Left lung (tissue), 10 donors: ENCODE results near the gene C17orf67. TPM values are rescaled to one million over a fixed set of nuclear protein-coding genes. Genes with fewer than 3 reads are reported as not detected.

Source experiments
- ATAC-seq: fragments of 200-7000 bp; cut with Tn5 transposase; one replicate; pipeline ENCODE4 v1.9.1; 2020; ENCODE audit warnings: moderate library complexity
- DNase-seq, 4 donors: peaks; one replicate each; pipeline ENCODE4 v3.0.0-alpha.2; 2013 to 2020
- H3K27ac ChIP-seq, 2 donors: fragments of 200-600 bp; sonication (generic) in 1 of 2; one replicate each; pipeline versions ENCODE4 v1.5.0 to v1.8.0; 2020 to 2021
- H3K27me3 ChIP-seq, 2 donors: fragments of 200-600 bp; sonication (generic) in 1 of 2; one replicate each; pipeline versions ENCODE4 v1.5.0 to v1.8.0; 2020 to 2021
- H3K36me3 ChIP-seq, 2 donors: fragments of 200-600 bp; sonication (generic) in 1 of 2; one replicate each; pipeline versions ENCODE4 v1.5.0 to v1.8.0; 2020 to 2021
- H3K4me1 ChIP-seq, 2 donors: fragments of 200-600 bp; one replicate each; pipeline ENCODE4 v1.8.0; 2021
- H3K4me3 ChIP-seq, 2 donors: fragments of 200-600 bp; sonication (generic) in 1 of 2; one replicate each; pipeline versions ENCODE4 v1.5.0 to v1.8.0; 2020 to 2021; ENCODE audit warnings: mild to moderate bottlenecking in 1 of 2
- H3K9me3 ChIP-seq, 2 donors: fragments of 200-600 bp; sonication (generic) in 1 of 2; one replicate each; pipeline versions ENCODE4 v1.5.0 to v1.8.0; 2020 to 2021
- CTCF ChIP-seq, 2 donors: fragments of 200-600 bp; sonication (generic) in 1 of 2; IDR thresholded peaks; one replicate each; pipeline versions ENCODE4 v1.5.0 to v1.8.0; 2021; ENCODE audit warnings: antibody characterized with exemption in 2 of 2
- intact Hi-C, 2 donors: fragments of 100-400 bp; cut with DNase I; formaldehyde crosslinking; loops; one replicate each; pipeline versions ENCODE4 v1.11.2 to v1.14.2; 2022
- polyA plus RNA-seq, 6 donors: library from polyadenylated mRNA; unstranded; fragments of 120-200 nt; gene quantifications; one replicate each; pipeline ENCODE4 v1.2.1, GENCODE V29; 2013; ENCODE audit not compliant: insufficient read length in 6 of 6
- total RNA-seq, 2 donors: library from RNA; stranded (reverse); fragmentation: NEBNext Ultra II Directional; extraction: Animal tissue kit (Norgen Biotek cat#: 25700); gene quantifications; one replicate each; pipeline ENCODE4 v1.2.1, GENCODE V29; 2021
- donor health status: DM: no; HTN: yes; CAD: no.
- donor health status: DM: no; HTN: no; CAD: no.

C17orf67 gene
- total and polyA plus RNA-seq, 8 donors = 1.6 to 5.0 (median 3.5) TPM

DNA sequence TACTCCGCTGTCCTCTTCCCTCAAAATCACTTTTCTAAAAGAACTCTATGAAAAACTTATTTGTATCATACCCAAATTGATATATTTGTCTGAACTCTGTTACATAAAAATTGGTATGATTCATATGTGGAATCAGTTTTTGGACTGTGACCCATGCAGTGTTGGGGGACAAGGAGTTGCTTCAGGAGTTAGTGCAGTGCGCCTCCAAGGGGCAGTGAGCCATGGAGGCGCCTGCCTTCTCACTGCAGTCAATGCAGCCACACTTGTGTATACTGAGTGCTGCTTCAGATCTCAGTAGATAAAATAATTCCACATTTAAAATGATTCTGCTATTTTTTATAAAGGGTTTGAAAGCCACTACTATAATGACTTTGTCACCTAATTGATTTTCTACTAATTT, 32.8 kb upstream of the C17orf67 start:
- no peaks in the 10 kb centered on the region for H3K4me1 ChIP-seq
- intact Hi-C loops = no loop called here
- no peak for DNase-seq
- H3K9me3 ChIP-seq = no peaks in the 10 kb centered on the region
- H3K27ac ChIP-seq = no peak overlapping the region
- no peak overlapping the region for H3K4me3 ChIP-seq
- no peaks in the 10 kb centered on the region for H3K27me3 ChIP-seq
- ATAC-seq = no peak
- TF ChIP-seq CTCF (IDR thresholded peaks at IDR 0.05) = no peak
- peaks cover 0 to 6% of the 10 kb centered on the region in 2 donors for H3K36me3 ChIP-seq

- Histone ChIP-seq H3K36me3 (peaks cover 0 to 6% of the 10 kb centered on the region in 2 donors), H3K27me3 (no peaks in the 10 kb centered on the region), H3K9me3 (no peaks in the 10 kb centered on the region), H3K4me1 (no peaks in the 10 kb centered on the region), H3K4me3 (no peak overlapping the region), H3K27ac (no peak overlapping the region)
- ATAC-seq (no peak), DNase-seq (no peak)
- no peak for TF ChIP-seq CTCF (IDR thresholded peaks at IDR 0.05)
- intact Hi-C loops = no loop called here
Observed at GRCh38 chr17:56866076-56866475, 32.4 kb upstream of the C17orf67 start.

- H3K27ac ChIP-seq = no peak overlapping the region
- peaks cover 0 to 18% of the 10 kb centered on the region in 2 donors for H3K36me3 ChIP-seq
- no peaks in the 10 kb centered on the region for H3K27me3 ChIP-seq
- no peaks in the 10 kb centered on the region for H3K9me3 ChIP-seq
- H3K4me3 ChIP-seq = no peak overlapping the region
- no peak for ATAC-seq
- no peaks in the 10 kb centered on the region for H3K4me1 ChIP-seq
- intact Hi-C loops = no loop called here
- TF ChIP-seq CTCF (IDR thresholded peaks at IDR 0.05) = no peak
- DNase-seq = no peak
Observed at GRCh38 chr17:56863974-56864373, 30.3 kb upstream of the C17orf67 start.

DNA sequence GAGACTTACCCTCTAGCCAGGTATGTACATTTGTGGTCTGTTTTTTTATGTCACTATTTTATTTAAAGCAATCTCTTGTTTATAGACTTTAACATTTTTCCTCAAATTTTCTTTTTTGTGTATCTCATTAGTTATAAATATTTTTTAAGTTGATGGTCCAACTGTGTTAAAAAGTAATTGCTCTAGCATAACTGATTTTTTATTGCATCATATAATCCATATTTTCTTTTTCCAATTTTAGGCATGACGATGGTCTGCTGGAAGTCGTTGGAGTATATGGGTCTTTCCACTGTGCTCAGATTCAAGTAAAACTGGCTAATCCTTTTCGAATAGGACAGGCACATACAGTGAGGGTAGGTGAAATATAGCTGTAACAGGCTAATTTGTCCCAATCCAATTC, 28.2 kb upstream of the C17orf67 start:
- TF ChIP-seq CTCF (IDR thresholded peaks at IDR 0.05) = no peak
- ATAC-seq = no peak

GRCh38 chr17:56851008-56851407, 17.3 kb upstream of the C17orf67 start:
- ATAC-seq = no peak

More for the DNA sequence above, 28.2 kb upstream of the C17orf67 start:
- no peaks in the 10 kb centered on the region for H3K9me3 ChIP-seq
- H3K27me3 ChIP-seq = no peaks in the 10 kb centered on the region
- no peak for DNase-seq
- peaks cover 0 to 28% of the 10 kb centered on the region in 2 donors for H3K36me3 ChIP-seq
- H3K27ac ChIP-seq = no peak overlapping the region
- H3K4me3 ChIP-seq = no peak overlapping the region
- no peaks in the 10 kb centered on the region for H3K4me1 ChIP-seq
- intact Hi-C loops = no loop called here

More at GRCh38 chr17:56851008-56851407, 17.3 kb upstream of the C17orf67 start:
- DNase-seq = no peak
- no peaks in the 10 kb centered on the region for H3K4me1 ChIP-seq
- peak overlapping the region in 1 of 2 donors; percentile 13 for H3K27ac ChIP-seq
- no peak for TF ChIP-seq CTCF (IDR thresholded peaks at IDR 0.05)
- no peaks in the 10 kb centered on the region for H3K9me3 ChIP-seq
- H3K36me3 ChIP-seq = peaks cover 0 to 8% of the 10 kb centered on the region in 2 donors
- no peaks in the 10 kb centered on the region for H3K27me3 ChIP-seq
- intact Hi-C loops = no loop called here
- no peak overlapping the region for H3K4me3 ChIP-seq
